ENCODE data around the gene BSPH1.

DNA sequence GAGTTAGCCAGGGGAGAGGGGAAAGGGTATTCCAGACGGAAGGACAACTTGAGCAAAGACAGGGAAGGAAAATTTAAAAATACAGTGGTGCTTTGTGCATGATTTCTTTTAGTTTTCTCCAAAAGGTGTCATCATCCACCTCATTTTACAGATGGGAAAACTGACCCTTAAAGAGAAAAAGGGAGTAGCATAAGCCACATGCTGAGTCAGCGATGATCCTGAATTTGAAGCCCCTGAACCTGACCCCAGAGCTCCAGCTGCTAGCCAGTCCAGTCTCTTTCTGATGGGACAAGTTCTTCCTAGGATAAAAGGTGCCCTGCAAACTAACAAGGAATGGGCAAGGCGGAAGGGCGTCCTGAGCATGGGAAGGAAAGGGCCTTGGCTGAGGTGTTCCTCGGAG lies 41.6 kb upstream of the BSPH1 start:
- TF ChIP-seq GATA3 (IDR thresholded peaks at IDR 0.05; ENCODE audit: low read depth, low read length), result no peak
- no peak for TF ChIP-seq GATA2 (IDR thresholded peaks at IDR 0.05; ENCODE audit: low read depth, low read length)
